HG03159 (cell line): ENCODE results near the gene CR1.
"Not testable (repeated sequence)": the region's sequence is repeated elsewhere in the genome, so short reads cannot be mapped to it uniquely, and the experiment has no call there.

Experiments
- ATAC-seq: cut with Tn5 transposase; IDR thresholded peaks from one replicate; pipeline ENCODE4 v1.9.1; 2021; ENCODE audit warnings: mild to moderate bottlenecking, moderate library complexity; ENCODE audit not compliant: unreplicated experiment

Gene CR1

DNA sequence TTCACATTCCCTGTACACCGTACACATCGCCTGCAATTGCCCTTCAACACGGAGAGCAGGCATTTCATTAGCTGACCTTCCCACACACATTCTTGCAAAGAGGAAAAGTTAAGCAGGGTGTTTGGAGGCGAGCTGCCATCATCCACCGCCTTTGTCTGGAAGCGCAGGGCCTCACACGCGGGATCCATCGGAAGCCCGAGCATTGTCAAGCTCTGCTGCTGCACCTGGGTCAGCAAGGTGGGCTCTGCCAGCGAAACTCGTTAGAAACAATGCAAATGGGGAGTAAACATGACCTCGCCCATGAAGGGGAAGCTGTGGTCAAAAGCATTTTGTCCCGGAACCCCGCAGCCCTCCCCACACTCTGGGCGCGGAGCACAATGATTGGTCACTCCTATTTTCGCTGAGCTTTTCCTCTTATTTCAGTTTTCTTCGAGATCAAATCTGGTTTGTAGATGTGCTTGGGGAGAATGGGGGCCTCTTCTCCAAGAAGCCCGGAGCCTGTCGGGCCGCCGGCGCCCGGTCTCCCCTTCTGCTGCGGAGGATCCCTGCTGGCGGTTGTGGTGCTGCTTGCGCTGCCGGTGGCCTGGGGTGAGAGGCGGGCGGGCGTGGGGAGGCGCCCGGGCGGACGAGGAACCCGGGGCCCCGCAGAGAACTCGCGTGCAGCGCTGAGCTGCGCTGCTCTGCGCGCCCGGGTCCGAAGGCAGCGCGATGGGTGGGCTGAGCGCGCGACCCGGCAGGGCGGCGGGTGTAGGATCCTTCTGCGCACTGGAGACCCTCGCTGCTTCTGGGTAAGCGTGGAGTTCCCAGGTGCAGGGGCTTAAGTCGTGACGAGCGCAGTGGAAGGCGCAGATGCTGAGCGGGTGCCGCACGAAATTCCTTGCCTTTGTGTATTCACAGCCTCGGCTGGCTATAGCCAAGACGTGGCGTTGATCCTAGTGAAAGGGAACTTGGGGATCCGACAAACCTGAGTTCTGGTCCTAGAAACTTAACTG is at the start of gene CR1:
Gene CR1 (plus strand): TSS at position 357 of the 992 bp plus-strand sequence. CDS start 111 bp downstream, at position 468.
- ATAC-seq, result peak; percentile 51

DNA sequence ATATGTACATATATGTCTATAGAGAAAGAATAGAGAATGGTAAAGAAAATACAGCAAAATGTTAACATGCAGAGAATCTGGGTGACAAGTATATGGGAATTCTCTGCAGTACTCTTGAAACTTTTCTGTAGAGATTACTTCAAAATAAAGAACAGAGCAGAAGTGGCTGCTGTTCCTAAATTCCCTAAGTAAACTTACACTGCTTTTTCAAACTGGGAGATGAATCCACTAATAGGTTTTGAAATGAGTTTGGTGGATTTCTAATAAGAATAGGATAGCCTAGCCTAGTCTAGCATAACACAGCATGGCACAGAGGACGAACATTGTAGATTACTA is 42.3 kb upstream of the CR1 start:
- ATAC-seq, result no peak

DNA sequence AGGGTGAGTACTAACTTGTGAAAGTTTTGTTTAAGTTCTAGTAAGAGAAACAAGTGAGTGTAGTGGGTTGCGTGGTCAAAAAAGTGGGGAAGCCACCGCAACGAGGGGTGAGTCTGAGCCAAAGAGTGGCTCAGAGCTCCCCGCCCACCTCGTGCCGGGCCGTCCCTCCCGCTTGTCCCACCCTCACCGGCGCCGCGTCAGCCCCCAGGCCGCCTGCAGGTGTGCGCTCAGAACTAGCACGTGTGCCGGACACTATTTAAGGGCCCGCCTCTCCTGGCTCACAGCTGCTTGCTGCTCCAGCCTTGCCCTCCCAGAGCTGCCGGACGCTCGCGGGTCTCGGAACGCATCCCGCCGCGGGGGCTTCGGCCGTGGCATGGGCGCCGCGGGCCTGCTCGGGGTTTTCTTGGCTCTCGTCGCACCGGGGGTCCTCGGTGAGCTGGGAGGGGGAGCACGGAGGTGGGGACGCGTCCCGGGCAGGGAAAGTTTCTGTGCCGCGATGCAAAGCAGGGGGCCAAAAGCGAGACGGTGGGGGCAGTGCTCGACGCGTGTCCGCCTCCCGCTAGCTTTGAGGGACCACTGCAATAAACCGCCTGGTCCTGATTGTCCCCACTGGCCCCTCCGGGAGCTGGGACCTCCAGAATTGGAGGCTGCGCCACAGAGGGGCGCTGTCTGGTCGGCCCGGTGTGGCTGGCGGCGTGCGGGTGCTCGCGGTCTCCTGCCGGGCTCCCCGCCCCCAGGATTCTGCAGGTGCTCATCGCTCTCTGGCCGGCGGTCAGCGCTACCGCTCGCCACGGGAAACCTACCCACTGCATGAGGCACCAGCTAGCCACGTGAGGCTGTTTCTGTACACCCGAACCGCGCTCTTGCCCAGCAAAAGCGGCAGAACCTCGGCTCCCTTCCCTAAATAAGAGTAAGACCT is 41.7 kb upstream of the CR1 start, which contains the start of gene CR2:
Gene CR2 (plus strand): TSS at position 283 of the 919 bp plus-strand sequence. CDS start 91 bp downstream, at position 374.
- peak; percentile 76 for ATAC-seq

DNA sequence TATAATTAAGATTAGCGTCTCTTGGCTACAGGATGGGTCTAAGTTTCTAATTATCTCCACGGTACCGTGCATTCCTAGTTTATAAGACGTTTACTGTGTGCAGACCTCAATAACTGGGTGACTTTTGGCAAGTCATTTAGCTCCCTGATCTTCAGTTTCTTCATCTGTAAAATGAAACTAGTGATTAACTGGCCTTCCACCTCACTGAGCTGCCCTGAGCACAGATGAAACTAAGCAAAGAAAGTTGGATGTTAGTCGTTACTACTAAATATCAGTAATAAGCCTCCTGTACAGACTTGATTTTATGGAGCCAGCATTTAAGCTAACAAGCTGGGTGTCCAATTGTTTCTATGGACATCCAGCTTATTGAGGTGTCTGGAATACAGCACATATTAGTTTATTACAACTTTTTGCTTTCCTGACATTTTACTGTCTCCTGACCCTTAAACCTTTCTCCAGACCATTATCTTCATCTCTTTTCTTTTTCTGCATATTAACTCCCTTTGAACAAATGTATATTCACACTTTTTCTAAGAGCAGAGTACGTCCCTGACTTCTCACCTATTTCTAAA is 40.7 kb upstream of the CR1 start:
- ATAC-seq, result no peak

DNA sequence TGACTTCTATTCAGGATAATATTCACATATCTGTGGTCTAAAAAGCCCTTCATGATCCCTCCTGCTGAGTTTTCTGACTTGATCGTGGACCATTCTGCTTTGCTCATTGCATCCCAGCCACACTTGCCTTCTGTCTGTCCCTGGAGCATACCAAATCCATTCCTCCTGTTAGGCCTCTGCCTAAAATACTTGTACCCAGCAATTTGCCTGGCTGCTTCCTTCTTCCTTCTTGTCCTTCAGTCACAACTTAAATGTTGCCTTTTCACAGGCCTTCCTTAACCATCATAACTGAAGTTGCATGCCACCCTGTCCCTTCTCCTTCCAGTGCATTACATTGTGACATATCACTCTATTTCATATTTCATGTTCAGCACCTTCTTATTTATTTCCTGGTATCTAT is 37.5 kb upstream of the CR1 start:
- no peak for ATAC-seq

DNA sequence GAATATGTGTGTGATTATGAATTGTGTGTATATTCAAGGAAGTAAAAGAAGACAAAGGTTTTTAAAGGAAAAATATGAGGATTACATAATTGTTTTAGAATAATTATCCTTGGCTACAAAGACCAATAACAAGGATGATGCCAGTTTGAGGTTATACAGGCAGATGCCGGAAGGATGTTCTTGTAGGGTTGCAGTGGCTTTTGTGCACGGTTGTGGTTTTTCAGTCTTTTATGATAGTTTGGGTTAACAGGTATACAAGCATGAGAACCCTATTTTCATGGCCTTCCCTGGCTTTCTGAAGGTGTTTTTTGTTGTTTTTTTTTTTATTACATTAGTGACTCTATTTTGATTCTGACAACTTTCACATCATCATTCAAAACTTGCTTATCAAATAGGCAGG is 36.9 kb upstream of the CR1 start:
- ATAC-seq, result no peak

DNA sequence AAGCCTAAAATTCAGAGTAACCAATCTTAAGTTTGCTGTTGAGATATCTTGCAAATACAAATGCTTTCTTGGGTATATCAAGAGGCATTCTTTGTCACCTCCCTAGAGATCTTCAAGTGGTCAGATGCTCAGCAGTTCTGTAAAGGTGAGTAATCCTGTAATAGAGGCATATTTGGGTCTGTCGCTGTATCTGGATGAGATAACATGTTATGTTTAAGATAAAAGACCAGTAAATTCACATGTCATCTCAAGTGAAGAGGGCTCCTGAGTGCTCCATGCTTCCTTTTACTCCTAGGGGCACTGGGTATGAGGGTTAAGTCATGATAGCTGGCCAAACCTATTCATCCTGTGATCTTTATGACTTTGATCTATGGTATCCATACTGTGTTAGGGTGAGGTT is 34.3 kb upstream of the CR1 start:
- ATAC-seq, result no peak

DNA sequence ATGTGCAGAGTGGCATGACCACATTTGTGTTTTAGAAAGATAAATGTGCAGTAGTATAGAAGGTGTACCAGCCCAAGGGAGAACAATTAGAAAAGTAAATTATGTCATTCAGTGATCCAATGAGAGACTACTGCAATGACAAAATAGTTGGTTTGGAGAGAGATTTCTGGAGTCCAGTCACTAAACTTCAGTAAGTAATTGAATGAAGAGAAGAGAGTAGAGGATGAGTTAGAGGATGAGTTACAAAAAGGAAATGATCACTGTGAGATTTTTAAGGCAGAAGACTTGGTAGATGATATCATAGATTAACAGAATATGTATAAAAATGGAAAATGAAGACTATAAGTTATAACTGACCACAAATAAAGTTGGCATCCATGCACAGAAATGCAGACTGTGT is 33.4 kb upstream of the CR1 start:
- ATAC-seq, result no peak

DNA sequence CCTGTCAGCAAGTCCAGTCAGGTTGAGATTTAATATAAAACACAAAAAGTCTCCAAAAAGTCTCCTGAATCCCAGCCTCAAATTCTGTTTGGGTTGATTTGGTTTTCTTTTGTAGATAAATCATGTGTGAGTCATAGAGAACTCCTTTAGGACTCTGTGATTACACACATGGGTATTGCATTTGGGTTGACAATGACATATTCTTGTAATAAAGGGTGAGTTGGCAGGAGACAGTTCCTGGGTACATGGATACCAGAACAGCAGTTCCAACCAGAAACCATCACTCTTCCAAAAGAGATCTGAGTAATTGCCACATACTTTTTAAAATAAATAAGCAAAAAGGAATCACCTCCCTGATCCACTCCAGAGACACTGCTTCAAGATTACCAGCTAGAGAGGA is 32.9 kb upstream of the CR1 start:
- ATAC-seq, result no peak

DNA sequence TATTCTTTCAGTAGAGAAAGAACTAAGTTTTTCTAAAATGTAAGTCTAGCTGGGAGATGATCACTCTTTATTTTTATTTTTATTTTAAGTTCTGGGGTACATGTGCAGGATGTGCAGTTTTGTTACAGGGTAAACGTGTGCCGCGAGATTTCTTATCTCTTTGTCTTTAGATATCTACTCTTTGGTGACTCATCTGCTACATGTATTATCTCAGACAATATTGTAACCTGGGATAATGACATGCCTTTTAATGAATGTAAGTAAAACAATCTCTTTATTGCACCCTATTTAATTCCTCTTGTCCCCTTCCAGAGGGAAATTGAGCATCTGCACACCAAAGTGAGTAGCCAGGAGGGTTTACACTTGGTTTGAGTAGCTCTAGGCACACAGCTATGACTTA is 32.4 kb upstream of the CR1 start:
- no peak for ATAC-seq

DNA sequence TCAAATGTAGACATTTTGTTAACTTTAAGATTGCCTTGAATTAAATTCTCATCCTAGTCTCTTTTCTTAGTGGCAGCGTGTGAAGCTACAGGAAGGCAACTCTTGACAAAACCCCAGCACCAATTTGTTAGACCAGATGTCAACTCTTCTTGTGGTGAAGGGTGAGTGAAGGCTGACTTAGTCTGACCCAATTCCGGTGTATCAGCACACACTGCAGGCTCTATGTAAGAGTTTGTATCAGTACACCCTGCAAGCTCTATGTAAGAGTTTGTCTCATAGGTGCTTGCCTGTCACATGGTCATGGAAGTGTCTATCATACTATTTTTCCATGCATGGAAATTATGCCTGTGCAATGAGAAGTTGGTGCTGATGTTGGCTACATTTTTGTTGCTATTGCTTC is 25.0 kb upstream of the CR1 start:
- no peak for ATAC-seq

DNA sequence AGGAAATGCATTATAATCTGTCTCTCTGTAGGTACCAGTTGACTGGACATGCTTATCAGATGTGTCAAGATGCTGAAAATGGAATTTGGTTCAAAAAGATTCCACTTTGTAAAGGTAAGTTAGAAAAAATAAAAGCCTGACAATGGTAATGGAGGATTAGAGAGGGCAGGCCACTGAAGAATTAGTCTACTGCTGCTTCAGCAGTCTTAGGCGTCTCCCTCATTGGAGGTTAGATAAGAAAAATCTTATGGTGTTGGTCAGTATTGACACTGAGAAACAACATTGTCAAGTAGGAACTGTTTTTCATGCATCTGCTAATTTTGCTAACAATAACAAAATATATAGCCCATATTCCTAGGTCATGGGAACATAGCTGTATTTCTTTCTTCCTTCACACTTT is 21.7 kb upstream of the CR1 start:
- no peak for ATAC-seq

DNA sequence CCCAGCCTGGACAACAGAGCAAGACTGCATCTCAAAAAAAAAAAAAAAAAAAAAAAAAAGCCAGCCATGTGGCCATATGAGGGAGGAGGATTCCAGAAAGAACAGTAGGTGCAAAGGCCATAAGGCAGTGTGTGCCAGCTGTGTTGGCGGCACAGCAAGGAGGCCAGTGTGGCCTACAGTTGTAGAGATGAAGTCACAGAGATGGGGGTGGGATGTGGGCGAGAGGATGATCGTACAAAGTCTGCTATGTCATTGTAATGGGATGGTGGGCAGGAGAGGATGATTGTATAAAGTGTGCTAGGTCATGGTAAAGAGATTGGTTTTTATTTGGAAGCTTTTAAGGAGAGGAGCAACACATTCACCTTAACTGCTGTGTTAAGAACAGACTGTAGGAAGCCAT is 9.8 kb upstream of the CR1 start:
- ATAC-seq, result no peak

DNA sequence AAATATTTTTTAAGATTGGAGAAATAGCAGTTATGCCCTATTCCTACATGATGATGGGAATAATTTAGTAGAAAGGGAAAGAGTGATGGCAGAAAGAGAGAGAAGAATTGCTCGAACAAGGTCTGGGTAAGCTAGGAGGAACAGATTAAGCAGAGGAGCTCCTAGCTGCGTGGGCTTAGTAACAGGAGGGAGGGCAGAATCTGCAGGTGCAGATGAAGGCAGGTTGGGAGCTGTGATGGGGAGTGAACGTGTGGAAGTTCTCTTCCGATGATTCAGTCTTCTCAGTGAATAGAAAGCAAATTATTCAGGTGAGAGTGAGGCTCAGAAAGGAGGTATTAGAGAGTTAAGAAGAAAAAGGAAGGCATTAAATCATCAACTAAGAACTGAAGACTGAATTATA is 8.3 kb upstream of the CR1 start:
- no peak for ATAC-seq

DNA sequence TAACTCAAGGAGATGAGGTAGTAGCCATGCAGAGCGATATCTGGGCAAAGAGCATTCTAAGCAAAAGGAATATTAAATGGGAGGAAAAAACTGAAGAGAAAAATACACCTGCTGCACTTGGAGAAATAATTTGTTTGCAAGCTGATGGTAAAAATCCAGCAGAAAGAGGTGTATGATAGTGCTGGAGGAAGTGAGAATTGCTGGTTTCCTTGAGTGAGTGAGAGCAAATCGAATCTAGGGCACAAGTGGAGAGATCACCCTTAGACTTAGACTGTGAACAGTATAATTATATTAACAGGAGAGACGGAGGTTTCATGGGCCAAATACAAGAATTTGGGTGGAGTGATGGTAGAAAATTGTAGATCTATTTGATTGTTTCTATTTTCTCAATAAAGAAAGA is 2.7 kb upstream of the CR1 start:
- ATAC-seq, result no peak

DNA sequence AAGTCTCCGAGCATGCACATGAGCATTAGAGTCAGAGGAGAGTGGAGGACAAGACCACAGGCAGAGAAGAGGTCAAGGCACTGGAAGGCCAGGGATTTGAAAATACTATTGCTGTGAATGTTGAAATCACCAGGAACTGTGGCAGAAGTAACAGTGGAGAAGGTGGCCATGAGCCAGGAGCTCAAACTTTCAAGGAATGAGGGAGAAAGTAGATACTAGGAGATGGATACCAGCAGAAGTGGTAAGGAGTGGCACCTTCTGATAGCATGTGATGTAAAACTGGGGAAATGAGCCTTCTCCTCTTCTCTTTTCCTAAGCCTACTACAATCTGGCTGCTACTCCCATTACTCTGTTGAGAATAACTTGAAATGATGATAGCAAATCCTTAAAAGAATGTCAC is 1.8 kb upstream of the CR1 start:
- ATAC-seq, result no peak

DNA sequence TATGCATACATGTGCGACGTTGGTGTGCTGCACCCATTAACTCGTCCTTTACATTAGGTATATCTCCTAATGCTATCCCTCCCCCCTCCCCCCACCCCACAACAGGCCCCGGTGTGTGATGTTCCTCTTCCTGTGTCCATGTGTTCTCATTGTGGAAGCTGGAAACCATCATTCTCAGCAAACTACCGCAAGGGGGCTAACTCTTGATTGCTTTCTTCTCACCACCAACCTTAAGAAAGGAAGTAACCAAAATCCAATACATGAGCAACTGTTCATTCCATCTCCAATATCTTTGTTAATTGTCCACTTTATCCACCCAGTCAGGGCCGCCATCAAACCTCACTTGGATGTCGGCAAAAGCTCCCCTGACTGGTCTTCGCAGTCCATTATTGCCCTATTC is 676 bp upstream of the CR1 start:
- not testable (repeated sequence) for ATAC-seq

DNA sequence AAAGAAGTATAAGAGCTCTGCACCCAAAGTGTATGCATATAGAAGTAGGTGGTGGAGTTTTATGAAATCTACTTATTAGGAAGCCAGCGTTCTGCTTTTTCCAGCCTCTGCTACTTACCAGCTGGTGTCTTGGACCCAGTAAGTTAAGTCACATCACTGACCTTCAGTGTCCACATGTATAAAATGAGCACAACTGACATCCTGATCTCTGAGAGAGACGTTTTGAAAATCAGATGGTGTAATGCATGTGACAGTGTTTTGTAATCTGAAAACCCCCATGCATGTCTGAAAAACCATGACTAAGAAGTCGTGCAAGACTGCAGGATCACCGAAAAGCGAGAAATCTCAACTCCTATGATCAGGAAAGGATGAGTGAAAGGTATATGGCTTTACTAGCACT is 2.0 kb downstream of the CR1 start:
- no peak for ATAC-seq

DNA sequence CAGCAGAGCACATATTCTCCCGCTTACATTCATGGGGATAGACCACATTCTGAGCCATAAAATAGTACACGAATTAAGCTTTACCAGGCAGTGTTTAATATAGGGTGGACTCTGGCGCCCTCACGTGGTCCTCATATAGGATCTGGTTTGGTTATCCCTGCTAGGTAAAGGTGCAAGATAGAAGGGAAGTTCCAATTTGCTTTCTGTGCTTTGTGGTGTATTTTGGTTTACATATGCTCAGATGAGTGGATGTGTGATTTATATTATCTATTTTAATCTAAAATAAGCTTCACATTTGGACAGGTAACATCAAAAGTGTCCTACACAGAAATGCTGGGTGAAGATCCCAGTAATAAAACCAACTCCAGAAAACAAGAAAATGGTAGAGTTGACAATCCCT is 3.6 kb downstream of the CR1 start:
- no peak for ATAC-seq

DNA sequence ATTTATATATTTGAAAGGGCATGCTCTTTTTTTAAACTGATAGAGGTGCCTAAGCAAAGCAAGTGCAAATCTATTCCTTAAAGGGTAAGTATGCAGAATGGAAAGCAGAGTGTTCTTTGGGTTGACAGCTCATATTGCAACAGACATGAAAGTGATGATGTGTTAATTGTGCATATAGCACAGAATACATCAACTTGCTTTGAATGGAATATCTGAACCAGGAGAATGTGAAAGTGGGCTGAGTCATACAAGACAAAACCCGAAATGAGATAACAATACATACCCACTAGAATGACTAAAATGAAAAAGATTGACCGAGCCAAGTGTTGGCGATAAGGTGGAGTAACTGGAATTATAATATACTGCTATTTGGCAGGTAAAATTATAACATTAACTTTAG is 4.3 kb downstream of the CR1 start:
- no peak for ATAC-seq

DNA sequence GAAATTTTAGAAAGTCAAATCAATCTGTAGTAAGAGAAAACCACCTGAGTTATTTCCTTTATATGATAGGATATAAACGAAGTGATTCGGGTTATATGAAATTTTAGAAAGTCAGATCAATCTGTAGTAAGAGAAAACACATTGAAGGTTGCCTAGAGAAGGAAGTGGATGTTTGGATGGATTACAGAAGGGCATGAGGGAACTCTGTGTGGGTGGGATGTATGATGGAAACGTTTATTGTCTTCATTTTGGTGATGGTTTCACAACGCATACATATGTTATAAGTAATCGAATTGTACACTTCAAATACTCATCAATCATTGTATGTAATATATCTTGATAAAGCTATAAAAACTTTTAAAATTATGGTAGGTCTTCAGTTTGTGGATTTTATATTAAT is 5.1 kb downstream of the CR1 start:
- no peak for ATAC-seq
